ENCODE measurements around the gene PPM1B.
"Not testable (repeated sequence)": the region's sequence is repeated elsewhere in the genome, so short reads cannot be mapped to it uniquely, and the experiment has no call there.

The PPM1B gene

GRCh38 chr2:44257802-44258201 is 89.1 kb downstream of the PPM1B start:
- DNase-seq: not testable (repeated sequence)

- no peak for DNase-seq
Observed at GRCh38 chr2:44267269-44267795, 98.7 kb downstream of the PPM1B start.

GRCh38 chr2:44267796-44268648 is 99.3 kb downstream of the PPM1B start:
- peak; percentile 43 for DNase-seq

GRCh38 chr2:44269831-44270230 is 101.2 kb downstream of the PPM1B start:
- no peak for DNase-seq

- no peak for DNase-seq
Observed at GRCh38 chr2:44271296-44271695, 102.6 kb downstream of the PPM1B start.

- DNase-seq: no peak
Observed at GRCh38 chr2:44273076-44273475, 104.4 kb downstream of the PPM1B start.

GRCh38 chr2:44273596-44273995 is 104.9 kb downstream of the PPM1B start:
- peak; percentile 9 for DNase-seq

GRCh38 chr2:44275927-44276303 is 107.2 kb downstream of the PPM1B start:
- no peak for DNase-seq

- DNase-seq: no peak
Observed at GRCh38 chr2:44277541-44277940, 108.9 kb downstream of the PPM1B start.

- no peak for DNase-seq
Observed at GRCh38 chr2:44280869-44281268, 112.2 kb downstream of the PPM1B start.

Data from fibroblast of skin of abdomen (primary cell).